Gastrocnemius medialis (tissue), 4 donors: ENCODE results near the gene KIF5A. TPM values are rescaled to one million over a fixed set of nuclear protein-coding genes. Genes with fewer than 3 reads are reported as not detected.

Source experiments
- ATAC-seq, 2 donors: fragments of 150-250 bp; one replicate each; pipeline ENCODE4 v1.9.1; 2016
- DNase-seq, 2 donors: peaks; one replicate each; pipeline ENCODE4 v3.0.0-alpha.2; 2019
- H3K27ac ChIP-seq, 4 donors: fragments of 200-600 bp; sonication (generic); 1 replicate in 1 of 4; 2 replicates in 3 of 4; pipeline ENCODE4 v1.5.1; 2016 to 2018; ENCODE audit warnings: mild to moderate bottlenecking in 2 of 4, moderate library complexity in 1 of 4
- H3K27me3 ChIP-seq, 3 donors: fragments of 200-600 bp; sonication (generic) in 2 of 3; 1 replicate in 1 of 3; 2 replicates in 2 of 3; pipeline versions ENCODE4 v1.5.1 to v1.6.0; 2016 to 2019; ENCODE audit warnings: mild to moderate bottlenecking in 1 of 3, moderate library complexity in 1 of 3
- H3K36me3 ChIP-seq, 2 donors: fragments of 200-600 bp; sonication (generic) in 1 of 2; one replicate each; pipeline ENCODE4 v1.5.1; 2017 to 2018
- H3K4me1 ChIP-seq, 2 donors: fragments of 200-600 bp; sonication (generic) in 1 of 2; one replicate each; pipeline ENCODE4 v1.5.1; 2016 to 2017; ENCODE audit warnings: mild to moderate bottlenecking in 2 of 2
- H3K4me3 ChIP-seq, 4 donors: fragments of 200-600 bp; sonication (generic) in 3 of 4; 1 replicate in 1 of 4; 2 replicates in 3 of 4; pipeline ENCODE4 v1.5.1; 2016 to 2019; ENCODE audit warnings: mild to moderate bottlenecking in 2 of 4
- H3K9me3 ChIP-seq, 3 donors: fragments of 200-600 bp; sonication (generic) in 2 of 3; 1 replicate in 1 of 3; 2 replicates in 2 of 3; pipeline ENCODE4 v1.5.1; 2016 to 2019
- POLR2A ChIP-seq, 2 donors: fragments of 450-650 bp; IDR thresholded peaks; one replicate each; pipeline ENCODE4 v1.6.1; 2017; ENCODE audit warnings: antibody characterized with exemption in 2 of 2, mild to moderate bottlenecking in 2 of 2, moderate library complexity in 2 of 2
- in situ Hi-C, 4 donors: fragments of 200-750 bp; cut with MboI; loops; one replicate each; pipeline versions ENCODE4 v1.15.0 to v1.8.0; 2017; ENCODE audit warnings: low sequenced_read_pairs in 4 of 4
- intact Hi-C: fragments of 100-400 bp; cut with DNase I; formaldehyde crosslinking; loops from one replicate; pipeline ENCODE4 v1.15.1; 2023; ENCODE audit warnings: low total_unique reads
- total RNA-seq, 4 donors: library from RNA; depleted of rRNA; stranded (reverse); fragments of >200 nt; gene quantifications; one replicate each; pipeline versions ENCODE4 v1.1.0 to v1.2.3, GENCODE V29; 2016
- TF ChIP-seq, protein P1 (sequence below), 5 experiments: fragments of 450-650 bp in 3 of 5; fragments of 200-600 bp in 2 of 5; sonication (generic) in 2 of 5; IDR thresholded peaks in 4 of 5; conservative IDR thresholded peaks in 1 of 5; 1 replicate in 4 of 5; 2 replicates in 1 of 5; pipeline ENCODE4 v1.5.1; 2016 to 2019; ENCODE audit warnings: antibody characterized with exemption in 5 of 5, mild to moderate bottlenecking in 3 of 5, moderate library complexity in 3 of 5

Gene KIF5A
- total RNA-seq, 4 donors from 2014 or later: 0.09 to 0.36 TPM; not detected in 2

DNA sequence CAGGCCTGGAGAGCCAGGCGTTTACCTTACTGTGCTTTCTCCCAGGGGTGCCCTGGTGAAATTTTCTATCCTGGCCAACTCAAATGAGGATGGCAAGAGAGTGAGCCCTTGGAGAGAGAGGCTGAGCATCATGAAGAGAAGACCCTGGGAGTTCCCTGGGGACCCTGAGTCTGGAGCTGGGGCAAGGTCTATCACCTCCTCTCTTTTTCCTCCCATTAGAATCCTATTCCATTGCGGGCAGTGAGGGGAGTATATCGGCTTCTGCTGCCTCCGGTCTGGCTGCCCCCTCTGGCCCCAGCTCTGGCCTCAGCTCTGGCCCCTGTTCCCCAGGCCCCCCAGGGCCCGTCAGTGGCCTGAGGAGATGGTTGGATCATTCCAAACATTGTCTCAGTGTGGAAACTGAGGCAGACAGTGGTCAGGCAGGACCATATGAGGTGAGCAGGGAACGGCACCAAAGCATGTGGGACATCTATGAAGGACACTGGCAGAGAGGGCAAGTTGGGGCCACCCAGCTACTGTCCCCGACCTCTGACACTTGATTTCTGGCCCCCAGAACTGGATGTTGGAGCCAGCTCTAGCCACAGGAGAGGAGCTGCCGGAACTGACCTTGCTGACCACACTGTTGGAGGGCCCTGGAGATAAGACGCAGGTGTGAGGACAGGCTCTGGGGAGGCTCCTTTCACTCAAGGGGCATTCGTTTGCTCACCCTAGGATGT lies 63.0 kb downstream of the KIF5A start:
- no peak overlapping the region for H3K4me3 ChIP-seq
- H3K9me3 ChIP-seq: no peaks in the 10 kb centered on the region
- H3K36me3 ChIP-seq: no peaks in the 10 kb centered on the region

DNA sequence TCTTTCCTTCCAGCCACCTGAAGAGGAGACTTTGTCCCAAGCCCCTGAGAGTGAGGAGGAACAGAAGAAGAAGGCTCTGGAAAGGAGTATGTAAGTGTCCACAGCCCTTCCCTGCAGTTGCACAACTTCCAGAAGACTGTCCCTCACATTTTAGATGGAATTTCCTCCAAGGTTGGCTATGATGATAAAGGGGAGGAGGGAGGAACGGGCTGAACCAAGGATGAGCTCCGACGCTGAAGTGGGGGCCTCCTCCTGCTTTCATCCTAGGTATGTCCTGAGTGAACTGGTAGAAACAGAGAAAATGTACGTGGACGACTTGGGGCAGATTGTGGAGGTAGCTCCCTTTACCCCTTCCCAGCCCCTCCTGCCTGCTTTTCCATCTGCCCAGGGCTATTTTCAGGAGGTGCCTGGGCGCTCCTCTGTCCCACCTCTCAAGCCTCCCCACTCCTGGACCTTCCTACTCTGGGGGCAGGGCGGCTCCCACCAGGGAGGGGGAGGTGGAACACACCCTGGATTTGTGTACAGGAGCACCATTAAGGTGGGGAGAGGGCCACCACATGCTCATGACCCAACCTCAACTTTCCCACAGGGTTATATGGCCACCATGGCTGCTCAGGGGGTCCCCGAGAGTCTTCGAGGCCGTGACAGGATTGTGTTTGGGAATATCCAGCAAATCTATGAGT lies 63.7 kb downstream of the KIF5A start:
- Histone ChIP-seq H3K27ac (no peak overlapping the region), H3K36me3 (no peaks in the 10 kb centered on the region)

More for the DNA sequence above, 63.0 kb downstream of the KIF5A start:
- TF ChIP-seq, protein P1, sequence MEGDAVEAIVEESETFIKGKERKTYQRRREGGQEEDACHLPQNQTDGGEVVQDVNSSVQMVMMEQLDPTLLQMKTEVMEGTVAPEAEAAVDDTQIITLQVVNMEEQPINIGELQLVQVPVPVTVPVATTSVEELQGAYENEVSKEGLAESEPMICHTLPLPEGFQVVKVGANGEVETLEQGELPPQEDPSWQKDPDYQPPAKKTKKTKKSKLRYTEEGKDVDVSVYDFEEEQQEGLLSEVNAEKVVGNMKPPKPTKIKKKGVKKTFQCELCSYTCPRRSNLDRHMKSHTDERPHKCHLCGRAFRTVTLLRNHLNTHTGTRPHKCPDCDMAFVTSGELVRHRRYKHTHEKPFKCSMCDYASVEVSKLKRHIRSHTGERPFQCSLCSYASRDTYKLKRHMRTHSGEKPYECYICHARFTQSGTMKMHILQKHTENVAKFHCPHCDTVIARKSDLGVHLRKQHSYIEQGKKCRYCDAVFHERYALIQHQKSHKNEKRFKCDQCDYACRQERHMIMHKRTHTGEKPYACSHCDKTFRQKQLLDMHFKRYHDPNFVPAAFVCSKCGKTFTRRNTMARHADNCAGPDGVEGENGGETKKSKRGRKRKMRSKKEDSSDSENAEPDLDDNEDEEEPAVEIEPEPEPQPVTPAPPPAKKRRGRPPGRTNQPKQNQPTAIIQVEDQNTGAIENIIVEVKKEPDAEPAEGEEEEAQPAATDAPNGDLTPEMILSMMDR (IDR thresholded peaks at IDR 0.05 in 4 of 5, conservative IDR thresholded peaks at IDR 0.05 in 1 of 5): no peak
- no peak for TF ChIP-seq POLR2A (IDR thresholded peaks at IDR 0.05)
- H3K4me1 ChIP-seq: peaks cover 0 to 18% of the 10 kb centered on the region in 2 donors
- no peak for DNase-seq
- intact Hi-C loops: no loop called here
- in situ Hi-C loops: no loop called here
- H3K27ac ChIP-seq: peak overlapping the region in 1 of 4 donors; percentile 69
- no peak for ATAC-seq
- H3K27me3 ChIP-seq: peaks cover 26 to 57% (median 39%) of the 10 kb centered on the region in 3 donors

DNA sequence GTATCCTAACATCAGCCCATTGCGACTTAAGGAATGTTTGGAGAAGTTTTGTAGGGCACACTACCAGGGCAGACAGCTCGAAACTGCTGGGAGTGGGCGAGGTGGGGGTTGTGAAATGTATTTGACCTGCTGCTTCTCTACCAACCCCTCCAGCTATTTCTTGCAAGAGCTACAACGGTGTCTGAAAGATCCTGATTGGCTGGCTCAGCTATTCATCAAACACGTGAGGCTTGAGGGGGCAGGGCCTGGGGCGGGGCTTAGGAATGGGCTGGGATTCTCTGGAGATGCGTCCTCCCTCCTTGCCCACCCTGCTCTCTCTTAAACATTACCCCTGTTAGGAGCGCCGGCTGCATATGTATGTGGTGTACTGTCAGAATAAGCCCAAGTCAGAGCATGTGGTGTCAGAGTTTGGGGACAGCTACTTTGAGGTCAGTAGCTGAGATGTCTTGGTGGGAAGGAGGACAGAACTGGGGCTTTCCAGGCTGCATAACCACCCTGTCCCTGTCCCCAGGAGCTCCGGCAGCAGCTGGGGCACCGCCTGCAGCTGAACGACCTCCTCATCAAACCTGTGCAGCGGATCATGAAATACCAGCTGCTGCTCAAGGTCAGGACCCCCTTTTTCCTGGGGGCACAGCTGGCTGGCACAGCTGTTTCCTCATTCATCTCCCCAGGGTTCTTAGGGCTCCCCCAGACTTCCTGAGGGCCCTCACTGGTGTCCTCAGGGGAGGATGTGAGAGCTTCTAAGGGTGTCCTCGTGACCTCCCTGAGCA lies 64.5 kb downstream of the KIF5A start:
- H3K27me3 ChIP-seq: peaks cover 33 to 64% (median 44%) of the 10 kb centered on the region in 3 donors
- DNase-seq: no peak
- no peak overlapping the region for H3K4me3 ChIP-seq
- no peak for ATAC-seq
- TF ChIP-seq, protein P1 (IDR thresholded peaks at IDR 0.05 in 4 of 5, conservative IDR thresholded peaks at IDR 0.05 in 1 of 5): no peak
- no peak for TF ChIP-seq POLR2A (IDR thresholded peaks at IDR 0.05)
- peaks cover 0 to 18% of the 10 kb centered on the region in 2 donors for H3K4me1 ChIP-seq
- in situ Hi-C loops: no loop called here
- H3K36me3 ChIP-seq: no peaks in the 10 kb centered on the region
- H3K27ac ChIP-seq: no peak overlapping the region
- no peaks in the 10 kb centered on the region for H3K9me3 ChIP-seq
- intact Hi-C loops: no loop called here

More for the DNA sequence above, 63.7 kb downstream of the KIF5A start:
- DNase-seq (no peak), ATAC-seq (no peak)
- in situ Hi-C loops (no loop called here), intact Hi-C loops (no loop called here)
- no peak for TF ChIP-seq POLR2A (IDR thresholded peaks at IDR 0.05)
- TF ChIP-seq, protein P1 (IDR thresholded peaks at IDR 0.05 in 4 of 5, conservative IDR thresholded peaks at IDR 0.05 in 1 of 5): no peak
- Histone ChIP-seq H3K4me1 (peaks cover 0 to 18% of the 10 kb centered on the region in 2 donors), H3K4me3 (no peak overlapping the region), H3K27me3 (peaks cover 27 to 59% (median 39%) of the 10 kb centered on the region in 3 donors), H3K9me3 (no peaks in the 10 kb centered on the region)

DNA sequence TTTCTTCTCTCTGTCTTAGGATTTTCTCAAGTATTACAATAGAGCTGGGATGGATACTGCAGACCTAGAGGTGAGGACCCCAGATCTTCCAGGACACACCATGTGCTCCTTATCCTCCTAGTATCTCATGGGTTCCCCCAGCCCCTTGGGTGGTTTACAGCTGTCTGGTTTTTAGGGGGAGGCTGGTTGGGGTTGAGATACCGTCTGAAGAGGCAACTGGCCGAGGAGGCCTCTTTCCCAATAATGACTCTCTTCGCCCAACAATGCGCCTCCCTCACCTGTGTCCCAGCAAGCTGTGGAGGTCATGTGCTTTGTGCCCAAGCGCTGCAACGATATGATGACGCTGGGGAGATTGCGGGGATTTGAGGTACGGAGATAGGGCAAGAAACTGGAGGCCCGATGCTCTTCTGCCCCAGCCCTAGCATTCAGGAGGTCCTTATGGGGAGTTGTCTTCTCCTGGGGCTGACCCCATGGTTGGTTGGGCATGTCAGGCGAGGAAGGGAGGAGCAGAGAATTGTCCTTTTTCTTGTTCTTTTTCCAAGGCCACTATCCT lies 65.2 kb downstream of the KIF5A start:
- Histone ChIP-seq H3K4me3 (no peak overlapping the region), H3K4me1 (peaks cover 0 to 17% of the 10 kb centered on the region in 2 donors), H3K9me3 (no peaks in the 10 kb centered on the region), H3K36me3 (no peaks in the 10 kb centered on the region), H3K27ac (no peak overlapping the region), H3K27me3 (peaks cover 38 to 66% (median 49%) of the 10 kb centered on the region in 3 donors)
- intact Hi-C loops (no loop called here), in situ Hi-C loops (no loop called here)
- TF ChIP-seq POLR2A (IDR thresholded peaks at IDR 0.05): no peak
- TF ChIP-seq, protein P1 (IDR thresholded peaks at IDR 0.05 in 4 of 5, conservative IDR thresholded peaks at IDR 0.05 in 1 of 5): no peak
- no peak for DNase-seq
- no peak for ATAC-seq
